Calu3 (cell line): ENCODE results near the gene RBFOX2. TPM values are rescaled to one million over a fixed set of nuclear protein-coding genes. Genes with fewer than 3 reads are reported as not detected.

Experiments used
- BruUV-seq: library from RNA; stranded (reverse); fragments of 400-500 nt; replicated peaks from 2 replicates; lab custom pipeline; 2021; lab: Mats Ljungman, UMichigan
- CTCF ChIA-PET: fragments of 300-600 bp; sonication (Branson Sonifier 250); formaldehyde crosslinking; loops from one replicate; lab custom pipeline; 2022; ENCODE audit warnings: antibody characterized with exemption; lab: Charles Lee
- DNase-seq: peaks from one replicate; pipeline ENCODE4 v3.0.0; 2022
- H3K27ac Mint-ChIP-seq: one replicate; pipeline ENCODE4 v1.8.0; 2022; ENCODE audit warnings: mixed read lengths; ENCODE audit not compliant: unreplicated experiment
- H3K27me3 Mint-ChIP-seq: one replicate; pipeline ENCODE4 v1.8.0; 2022; ENCODE audit warnings: mixed read lengths; ENCODE audit not compliant: unreplicated experiment
- H3K36me3 Mint-ChIP-seq: one replicate; pipeline ENCODE4 v1.8.0; 2022; ENCODE audit warnings: mild to moderate bottlenecking, moderate library complexity, mixed read lengths; ENCODE audit not compliant: insufficient read depth, unreplicated experiment
- H3K4me1 Mint-ChIP-seq: one replicate; pipeline ENCODE4 v1.8.0; 2022; ENCODE audit warnings: mild to moderate bottlenecking, low read depth, mixed read lengths; ENCODE audit not compliant: unreplicated experiment
- H3K4me3 Mint-ChIP-seq: one replicate; pipeline ENCODE4 v1.8.0; 2022; ENCODE audit warnings: mild to moderate bottlenecking, low read depth, moderate library complexity, mixed read lengths; ENCODE audit not compliant: unreplicated experiment
- H3K9me3 Mint-ChIP-seq: one replicate; pipeline ENCODE4 v1.8.0; 2022; ENCODE audit warnings: low read depth, mixed read lengths; ENCODE audit not compliant: unreplicated experiment
- CTCF ChIP-seq: fragments of 200-600 bp; IDR thresholded peaks from one replicate; pipeline ENCODE4 v1.8.0; 2022; ENCODE audit warnings: antibody characterized with exemption; ENCODE audit not compliant: unreplicated experiment
- intact Hi-C: fragments of 100-400 bp; cut with micrococcal nuclease; formaldehyde crosslinking; loops from one replicate; pipeline ENCODE4 v1.10.0; 2022; ENCODE audit not compliant: unreplicated experiment
- total RNA-seq: library from RNA; stranded (reverse); gene quantifications from 2 replicates; pipeline ENCODE4 v1.2.3, GENCODE V29; 2022

Gene RBFOX2
- total RNA-seq, 1 experiment from 2014 or later = 63.1 TPM

- H3K27me3 Mint-ChIP-seq = no peaks in the 10 kb centered on the region
- H3K9me3 Mint-ChIP-seq = no peaks in the 10 kb centered on the region
- no peaks in the 10 kb centered on the region for H3K36me3 Mint-ChIP-seq
- no peak overlapping the region for H3K4me3 Mint-ChIP-seq
- no peak overlapping the region for H3K27ac Mint-ChIP-seq
- BruUV-seq = no TSS peak
- CTCF ChIA-PET = no interaction called here
- peaks cover 26% of the 10 kb centered on the region for H3K4me1 Mint-ChIP-seq
- no peak for DNase-seq
- intact Hi-C loops = no loop called here
- TF ChIP-seq CTCF = no peak
Observed at GRCh38 chr22:35960854-35961253, 67.8 kb downstream of the RBFOX2 start.

- peaks cover 18% of the 10 kb centered on the region for H3K4me1 Mint-ChIP-seq
- H3K4me3 Mint-ChIP-seq = no peak overlapping the region
- no peak for TF ChIP-seq CTCF
- no peak for DNase-seq
- CTCF ChIA-PET = interaction anchor here (0.5 to 1.0 kb wide), 3 partner anchors 68 to 366 kb away, joined by 3 read pairs; no protein-coding TSS in a partner anchor
- H3K36me3 Mint-ChIP-seq = no peaks in the 10 kb centered on the region
- no peak overlapping the region for H3K27ac Mint-ChIP-seq
- no TSS peak for BruUV-seq
- no peaks in the 10 kb centered on the region for H3K9me3 Mint-ChIP-seq
- no peaks in the 10 kb centered on the region for H3K27me3 Mint-ChIP-seq
- intact Hi-C loops = no loop called here
Observed at GRCh38 chr22:35959121-35959800, 69.4 kb downstream of the RBFOX2 start.

GRCh38 chr22:35958334-35958733 lies 70.3 kb downstream of the RBFOX2 start:
- CTCF ChIA-PET = no interaction called here
- H3K27ac Mint-ChIP-seq = no peak overlapping the region
- no peak overlapping the region for H3K4me3 Mint-ChIP-seq
- no peaks in the 10 kb centered on the region for H3K27me3 Mint-ChIP-seq
- no TSS peak for BruUV-seq
- H3K9me3 Mint-ChIP-seq = no peaks in the 10 kb centered on the region
- TF ChIP-seq CTCF = no peak
- peaks cover 18% of the 10 kb centered on the region for H3K4me1 Mint-ChIP-seq
- intact Hi-C loops = no loop called here
- no peaks in the 10 kb centered on the region for H3K36me3 Mint-ChIP-seq
- no peak for DNase-seq

- no TSS peak for BruUV-seq
- Mint-ChIP-seq H3K4me3 (no peak overlapping the region), H3K27ac (no peak overlapping the region), H3K4me1 (peaks cover 15% of the 10 kb centered on the region), H3K36me3 (no peaks in the 10 kb centered on the region), H3K9me3 (no peaks in the 10 kb centered on the region), H3K27me3 (no peaks in the 10 kb centered on the region)
- TF ChIP-seq CTCF = no peak
- CTCF ChIA-PET = no interaction called here
- intact Hi-C loops = no loop called here
- DNase-seq = no peak
Observed at GRCh38 chr22:35957589-35957988, 71.0 kb downstream of the RBFOX2 start.
